ENCODE data around the gene CCDC178. TPM values are rescaled to one million over a fixed set of nuclear protein-coding genes. Genes with fewer than 3 reads are reported as not detected.

CCDC178 gene
- total RNA-seq, 1 donor from 2014 or later = not detected

- intact Hi-C loops (cut with micrococcal nuclease) = no loop called here
These were observed 304.4 kb downstream of the CCDC178 start for GRCh38 chr18:33135951-33136660.

DNA sequence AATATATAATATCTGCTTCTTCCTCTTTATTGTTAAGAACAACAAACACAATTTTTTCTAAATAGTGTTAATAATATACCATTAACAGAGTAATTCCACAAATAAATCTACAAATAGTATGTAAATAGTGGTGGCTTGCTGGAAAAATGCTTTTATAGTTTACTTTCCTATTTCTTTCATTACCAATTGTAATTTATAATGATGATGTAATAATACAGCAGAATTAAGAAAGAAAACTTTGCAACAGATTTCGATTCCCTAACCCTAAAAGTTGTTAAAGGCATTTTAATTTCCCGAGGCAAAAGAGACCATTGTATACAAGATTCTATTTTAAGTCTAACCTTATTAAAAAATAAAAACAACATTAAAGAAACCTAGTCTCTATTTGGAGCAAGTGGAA lies 307.9 kb downstream of the CCDC178 start:
- intact Hi-C loops (cut with micrococcal nuclease) = no loop called here

DNA sequence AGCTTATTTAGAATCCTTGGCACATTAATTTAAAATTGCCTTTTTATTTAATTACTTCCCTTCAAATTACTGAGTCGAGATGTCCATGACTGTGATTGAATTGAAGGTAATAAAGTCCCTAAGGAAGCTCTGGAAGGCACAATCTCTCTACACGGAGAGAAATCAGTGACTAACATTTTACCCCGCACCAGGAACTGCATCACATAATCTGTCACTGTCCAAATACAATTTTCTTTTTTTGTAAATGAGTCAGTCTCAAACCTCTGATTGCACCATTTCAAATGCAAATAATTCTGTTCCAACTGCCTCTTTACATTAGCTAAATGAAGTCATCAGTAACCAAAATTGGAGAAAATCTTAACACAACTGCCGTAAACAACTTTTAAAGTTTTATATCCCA lies 311.9 kb downstream of the CCDC178 start:
- intact Hi-C loops (cut with micrococcal nuclease) = no loop called here

GRCh38 chr18:33123862-33124518 lies 316.5 kb downstream of the CCDC178 start:
- intact Hi-C loops (cut with micrococcal nuclease) = loop anchor here (5.0 kb wide), 1 partner anchor 52 kb away; no protein-coding TSS in a partner anchor

- intact Hi-C loops (cut with micrococcal nuclease) = no loop called here
These were observed 324.1 kb downstream of the CCDC178 start for GRCh38 chr18:33116376-33116775.

GRCh38 chr18:33115917-33116316 lies 324.6 kb downstream of the CCDC178 start:
- intact Hi-C loops (cut with micrococcal nuclease) = no loop called here

- intact Hi-C loops (cut with micrococcal nuclease) = no loop called here
These were observed 325.0 kb downstream of the CCDC178 start for GRCh38 chr18:33115476-33115875.

- intact Hi-C loops (cut with micrococcal nuclease) = no loop called here
These were observed 325.8 kb downstream of the CCDC178 start for GRCh38 chr18:33114749-33115148.

DNA sequence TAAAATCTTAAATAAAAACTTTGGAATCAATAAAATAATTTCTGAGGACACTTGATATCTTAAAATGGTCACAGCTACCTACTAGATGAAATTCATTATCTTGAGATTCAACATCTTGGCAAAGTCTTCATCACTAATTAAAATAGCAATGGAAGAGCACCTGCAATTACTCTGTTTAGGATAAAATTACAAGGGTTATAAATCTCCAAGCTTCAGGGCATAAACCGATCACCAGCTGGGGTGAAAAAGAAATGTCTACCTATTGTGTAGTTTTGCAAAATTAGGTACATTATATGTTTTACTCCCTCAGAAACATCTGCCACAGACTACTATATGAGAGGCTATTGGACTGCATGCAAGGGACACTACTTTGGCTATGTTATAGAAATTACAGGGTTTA lies 327.1 kb downstream of the CCDC178 start:
- intact Hi-C loops (cut with micrococcal nuclease) = no loop called here

- intact Hi-C loops (cut with micrococcal nuclease) = no loop called here
These were observed 333.0 kb downstream of the CCDC178 start for GRCh38 chr18:33107511-33107910.

DNA sequence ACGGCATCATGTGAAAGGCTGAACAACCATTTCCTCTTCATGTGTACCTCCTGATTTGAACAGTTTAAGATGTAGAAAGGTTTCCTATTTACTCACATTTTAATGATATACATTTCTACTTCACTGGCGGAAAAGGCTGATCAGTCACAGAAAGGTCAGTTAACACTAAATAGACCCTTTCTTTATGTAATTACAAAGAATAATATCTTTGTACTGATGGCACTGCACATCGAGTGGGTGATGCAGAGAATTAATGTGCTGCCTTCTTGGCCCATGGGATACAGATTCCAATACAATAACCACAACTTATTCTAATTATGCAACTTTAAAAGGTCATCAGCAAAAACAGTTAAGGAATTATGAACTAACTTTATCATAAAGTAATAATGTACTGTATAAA lies 339.2 kb downstream of the CCDC178 start:
- intact Hi-C loops (cut with micrococcal nuclease) = no loop called here

- intact Hi-C loops (cut with micrococcal nuclease) = no loop called here
These were observed 340.9 kb downstream of the CCDC178 start for GRCh38 chr18:33099626-33100025.

- intact Hi-C loops (cut with micrococcal nuclease) = no loop called here
These were observed 343.4 kb downstream of the CCDC178 start for GRCh38 chr18:33097126-33097525.

DNA sequence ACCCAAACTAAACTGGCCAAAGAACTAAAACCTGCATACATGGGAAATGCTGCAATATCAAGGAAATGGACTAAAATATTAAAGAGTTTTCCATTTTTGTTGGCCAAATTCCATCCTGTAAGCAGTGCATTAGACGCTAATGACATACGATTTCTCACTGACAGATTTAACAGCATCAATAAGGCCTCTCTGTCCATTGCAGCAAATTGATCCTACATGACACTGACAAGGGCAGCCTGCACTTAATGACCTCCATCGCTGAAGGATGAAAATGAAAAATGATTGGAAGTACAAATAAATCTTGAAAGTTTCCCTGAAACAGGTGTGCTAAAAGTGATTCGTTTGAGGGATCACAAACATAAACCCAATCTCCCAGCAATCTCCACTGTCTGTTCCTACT lies 350.1 kb downstream of the CCDC178 start:
- intact Hi-C loops (cut with micrococcal nuclease) = no loop called here

- intact Hi-C loops (cut with micrococcal nuclease) = no loop called here
These were observed 363.9 kb downstream of the CCDC178 start for GRCh38 chr18:33076601-33077000.

DNA sequence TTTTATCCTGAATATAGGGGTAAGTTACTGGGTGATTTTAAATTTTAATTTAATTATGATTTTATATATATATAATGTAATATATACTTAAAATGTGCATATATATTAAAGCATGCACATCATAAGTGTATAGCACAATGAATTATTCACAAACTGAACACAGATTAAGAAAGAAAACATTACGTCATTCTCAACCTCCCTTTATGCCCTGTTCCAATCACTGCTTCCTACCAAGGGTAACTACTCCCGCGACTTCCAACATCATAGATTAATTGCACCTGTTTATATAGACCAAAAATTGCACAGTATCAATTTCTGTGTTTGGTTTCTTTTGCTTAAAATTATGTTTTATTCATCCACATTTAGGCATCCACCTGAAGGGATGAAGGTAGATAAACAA lies 366.4 kb downstream of the CCDC178 start:
- intact Hi-C loops (cut with micrococcal nuclease) = loop anchor here (5.0 kb wide), 2 partner anchors 42 to 48 kb away; no protein-coding TSS in a partner anchor

DNA sequence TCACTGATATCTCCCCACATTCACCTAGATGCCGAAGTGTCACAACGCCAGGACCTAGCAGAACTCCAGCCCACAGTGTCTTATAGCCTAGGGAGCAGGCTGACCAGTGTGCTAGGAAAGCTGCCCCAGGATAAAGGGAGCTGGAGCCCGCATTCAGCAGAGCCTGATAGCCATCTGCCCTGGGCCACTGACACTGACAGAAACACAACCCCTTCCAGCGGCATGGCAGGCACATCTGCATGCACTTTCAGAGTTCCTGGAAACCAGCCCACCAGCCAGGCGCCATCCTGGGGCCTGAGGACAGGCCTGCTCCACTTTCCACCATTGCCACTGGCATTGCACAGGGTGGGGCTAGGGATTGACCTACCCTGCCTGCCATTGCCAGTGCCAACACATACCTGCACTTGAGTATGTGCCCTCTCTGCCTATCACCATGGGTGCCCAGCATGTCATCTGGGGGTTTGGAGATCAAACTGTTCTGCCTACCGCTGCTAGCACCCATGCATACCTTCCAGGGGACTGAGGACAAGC lies 377.6 kb downstream of the CCDC178 start:
- intact Hi-C loops (cut with micrococcal nuclease) = no loop called here

DNA sequence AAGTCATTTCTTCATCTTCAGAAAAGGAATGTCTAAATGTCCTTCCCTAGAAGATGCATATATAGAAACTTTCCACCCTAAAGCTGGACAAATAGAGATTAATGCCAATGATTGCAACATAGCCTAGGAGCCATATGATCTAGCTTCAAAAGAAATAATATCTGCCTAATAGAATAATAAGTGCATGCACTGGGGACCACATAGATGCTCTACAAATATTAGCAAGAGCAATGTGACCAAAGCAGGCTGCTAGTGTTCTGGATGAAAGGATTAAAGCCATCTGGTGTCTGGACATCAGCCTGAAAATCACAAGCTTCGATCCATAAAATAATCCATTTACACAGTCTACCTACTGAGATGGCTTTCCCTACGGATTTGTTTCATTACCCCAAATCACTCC lies 387.6 kb downstream of the CCDC178 start:
- intact Hi-C loops (cut with micrococcal nuclease) = no loop called here

GRCh38 chr18:33051407-33051806 lies 389.1 kb downstream of the CCDC178 start:
- intact Hi-C loops (cut with micrococcal nuclease) = no loop called here

- intact Hi-C loops (cut with micrococcal nuclease) = no loop called here
These were observed 400.3 kb downstream of the CCDC178 start for GRCh38 chr18:33040213-33040612.

- intact Hi-C loops (cut with micrococcal nuclease) = loop anchor here (5.0 kb wide), 1 partner anchor 37 kb away; no protein-coding TSS in a partner anchor
These were observed 405.6 kb downstream of the CCDC178 start for GRCh38 chr18:33034945-33035344.

GRCh38 chr18:33034212-33034611 lies 406.3 kb downstream of the CCDC178 start:
- intact Hi-C loops (cut with micrococcal nuclease) = loop anchor here (5.0 kb wide), 1 partner anchor 38 kb away; no protein-coding TSS in a partner anchor

GRCh38 chr18:33022370-33022769 lies 418.2 kb downstream of the CCDC178 start:
- intact Hi-C loops (cut with micrococcal nuclease) = no loop called here
